SK-MEL-5 (cell line): ENCODE measurements around the gene NLRP6. TPM values are rescaled to one million over a fixed set of nuclear protein-coding genes. Genes with fewer than 3 reads are reported as not detected.
"Not testable (repeated sequence)": the region's sequence is repeated elsewhere in the genome, so short reads cannot be mapped to it uniquely, and the experiment has no call there.

Experiments used
- DNase-seq: peaks from one replicate; pipeline ENCODE4 v3.0.0-alpha.2; 2016; ENCODE audit warnings: low read depth, low spot score
- in situ Hi-C: cut with HindIII; loops from 2 replicates; pipeline ENCODE4 v1.10.0; 2016; ENCODE audit warnings: low sequenced_read_pairs, high pct_unique_total_duplicates, low pct_unique_long_range_greater_than_20kb
- total RNA-seq: library from RNA; depleted of rRNA; stranded (reverse); fragments of >200 nt; shearing (Covaris generic); gene quantifications from 2 replicates; pipeline ENCODE4 v1.2.3, GENCODE V29; 2014

Gene NLRP6
- total RNA-seq, 1 experiment from 2014 or later, result 0.11 TPM

- no peak for DNase-seq
- in situ Hi-C loops, result no loop called here
Observed at GRCh38 chr11:312092-312816, 34.0 kb downstream of the NLRP6 start.

DNA sequence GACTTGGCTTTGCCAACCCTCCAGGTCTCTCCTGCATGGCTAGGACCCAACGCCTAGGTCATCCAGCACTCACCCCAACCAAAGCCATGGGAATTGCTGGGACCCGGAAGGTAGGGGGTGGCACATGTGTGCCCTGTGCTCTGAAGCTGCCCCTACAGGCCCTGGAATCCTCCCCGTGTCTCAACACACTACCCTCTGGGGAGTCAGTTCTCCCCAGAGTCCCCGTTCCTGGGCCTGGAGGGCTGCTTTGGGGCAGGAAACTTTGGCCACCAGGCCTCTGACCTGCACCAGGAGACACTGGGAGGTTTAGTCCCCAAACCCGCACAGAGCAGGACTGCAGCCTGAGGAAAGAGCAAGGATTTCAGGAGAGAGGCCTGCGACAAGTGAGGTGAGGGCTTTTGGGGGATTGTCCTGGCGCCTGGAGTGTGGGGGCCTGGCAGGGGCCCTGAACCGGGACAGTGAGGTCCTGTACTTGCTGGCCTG is 35.1 kb downstream of the NLRP6 start:
- no peak for DNase-seq
- in situ Hi-C loops, result no loop called here

GRCh38 chr11:313787-314553 is 35.8 kb downstream of the NLRP6 start, which contains the start of gene IFITM1:
IFITM1 (plus strand) TSS chr11:314040; CDS start chr11:314171, 131 bp downstream.
- in situ Hi-C loops, result no loop called here
- DNase-seq, result no peak

GRCh38 chr11:314554-314875 is 36.3 kb downstream of the NLRP6 start:
- DNase-seq, in situ Hi-C loops: not testable (repeated sequence)

DNA sequence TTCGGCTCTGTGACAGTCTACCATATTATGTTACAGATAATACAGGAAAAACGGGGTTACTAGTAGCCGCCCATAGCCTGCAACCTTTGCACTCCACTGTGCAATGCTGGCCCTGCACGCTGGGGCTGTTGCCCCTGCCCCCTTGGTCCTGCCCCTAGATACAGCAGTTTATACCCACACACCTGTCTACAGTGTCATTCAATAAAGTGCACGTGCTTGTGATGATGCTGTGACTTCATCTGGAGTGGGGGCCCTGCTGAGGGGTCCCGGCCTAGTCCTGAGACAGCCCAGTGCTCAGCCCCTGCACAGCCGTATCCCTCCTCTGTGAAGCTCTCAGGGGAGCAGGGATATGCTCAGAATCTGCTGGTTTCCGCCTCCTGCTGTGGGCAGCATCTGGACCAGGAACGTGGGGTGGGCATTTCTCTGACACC is 36.9 kb downstream of the NLRP6 start:
- no peak for DNase-seq
- in situ Hi-C loops, result no loop called here

- no peak for DNase-seq
- in situ Hi-C loops, result no loop called here
Observed at GRCh38 chr11:315516-315994, 37.3 kb downstream of the NLRP6 start.

GRCh38 chr11:316031-316701 is 38.0 kb downstream of the NLRP6 start:
- in situ Hi-C loops, result no loop called here
- no peak for DNase-seq

GRCh38 chr11:316891-317301 is 38.7 kb downstream of the NLRP6 start:
- in situ Hi-C loops, result no loop called here
- no peak for DNase-seq

DNA sequence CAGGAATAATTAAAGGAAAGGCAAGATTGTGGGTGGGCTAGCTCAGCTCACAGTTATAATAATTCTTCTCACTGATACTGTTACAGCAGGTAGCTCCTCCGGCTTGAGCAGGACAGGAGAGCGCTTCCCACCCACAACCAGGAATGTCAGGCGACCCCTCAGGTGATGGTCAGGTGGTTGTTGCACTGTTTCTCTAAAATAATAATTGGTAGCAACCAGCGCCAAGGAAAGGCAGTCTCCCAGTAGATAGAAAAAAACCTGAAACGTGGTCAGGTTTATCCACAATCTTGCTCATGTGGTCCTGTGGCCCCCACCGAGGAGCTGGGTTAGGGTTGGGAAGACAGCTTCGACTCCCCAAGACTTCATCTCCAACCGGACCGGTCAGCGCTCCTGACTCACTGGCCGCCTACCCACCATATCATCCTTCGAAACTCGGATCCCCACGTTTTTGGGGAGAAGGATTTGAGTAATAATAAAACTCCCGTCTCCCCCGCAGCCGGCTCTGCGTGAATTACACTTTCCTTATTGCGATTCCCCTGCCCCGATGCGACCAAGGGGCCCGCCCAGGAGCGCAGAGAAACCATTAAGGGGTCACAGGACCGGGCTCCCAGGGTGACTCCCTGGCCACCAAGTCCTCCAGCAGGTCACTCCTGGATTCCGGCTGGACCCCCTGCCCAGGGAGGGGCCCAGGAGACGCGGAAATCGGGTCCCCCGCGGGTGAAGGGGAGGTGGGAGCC is 39.6 kb downstream of the NLRP6 start:
- in situ Hi-C loops, DNase-seq: not testable (repeated sequence)

DNA sequence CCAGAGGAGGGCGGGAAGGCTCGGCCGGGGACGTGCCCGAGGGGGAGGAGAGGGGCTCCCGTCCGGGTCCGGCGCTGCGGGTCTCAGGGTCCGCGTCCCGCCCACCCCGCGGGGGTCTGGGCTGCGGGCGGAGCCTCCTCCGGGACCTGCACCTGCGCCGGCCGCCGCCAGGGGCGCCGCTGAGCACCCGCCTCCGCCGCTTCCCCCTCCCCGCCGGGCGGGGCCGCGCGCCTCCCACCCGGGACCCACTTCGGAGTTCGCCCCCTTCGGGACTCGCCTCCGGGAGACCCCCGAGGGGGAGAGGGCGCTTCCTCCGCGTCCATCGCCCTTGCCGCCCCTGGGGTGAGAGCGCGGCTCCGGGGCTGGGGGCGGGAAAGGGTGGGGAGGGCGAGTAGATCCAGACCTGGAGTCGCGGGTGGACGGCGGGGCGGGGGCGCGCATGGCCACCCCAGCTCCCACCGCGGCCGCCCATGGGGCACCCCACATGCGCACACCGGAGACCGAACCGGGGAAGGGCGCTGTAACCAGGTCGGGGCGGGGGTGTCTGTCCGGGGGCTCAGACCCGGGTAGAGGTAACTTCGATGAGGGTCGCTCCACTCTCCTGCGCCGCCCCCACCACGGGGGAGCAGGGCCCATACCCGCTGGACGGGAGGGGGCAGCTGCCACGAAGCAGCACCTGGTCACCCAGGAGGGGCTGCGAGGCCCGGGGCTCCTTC is 40.4 kb downstream of the NLRP6 start:
- in situ Hi-C loops, result not testable (repeated sequence)

GRCh38 chr11:319121-319887 is 41.1 kb downstream of the NLRP6 start:
- in situ Hi-C loops, DNase-seq: not testable (repeated sequence)

More for the DNA sequence above, 40.4 kb downstream of the NLRP6 start:
- not testable (repeated sequence) for DNase-seq

DNA sequence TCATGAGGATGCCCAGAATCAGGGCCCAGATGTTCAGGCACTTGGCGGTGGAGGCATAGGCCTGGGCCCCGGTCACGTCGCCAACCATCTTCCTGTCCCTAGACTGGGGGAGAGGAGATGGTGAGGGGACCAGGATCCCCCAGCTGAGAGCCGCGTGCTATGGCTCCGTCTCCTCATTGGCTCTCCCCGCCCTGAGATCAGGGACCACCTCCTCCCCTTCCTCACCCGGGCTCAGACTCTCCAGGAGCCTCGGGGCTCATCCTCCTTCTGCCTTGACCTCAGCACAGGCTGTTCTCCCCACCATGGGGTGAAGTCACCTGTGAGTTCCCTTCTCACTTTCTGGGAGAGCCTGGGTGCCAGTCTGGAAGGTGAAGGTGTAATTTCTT is 41.7 kb downstream of the NLRP6 start:
- in situ Hi-C loops, DNase-seq: not testable (repeated sequence)

- no peak for DNase-seq
- in situ Hi-C loops, result no loop called here
Observed at GRCh38 chr11:324156-324555, 45.9 kb downstream of the NLRP6 start.

- DNase-seq, in situ Hi-C loops: not testable (repeated sequence)
Observed at GRCh38 chr11:324593-325517, 46.6 kb downstream of the NLRP6 start.

DNA sequence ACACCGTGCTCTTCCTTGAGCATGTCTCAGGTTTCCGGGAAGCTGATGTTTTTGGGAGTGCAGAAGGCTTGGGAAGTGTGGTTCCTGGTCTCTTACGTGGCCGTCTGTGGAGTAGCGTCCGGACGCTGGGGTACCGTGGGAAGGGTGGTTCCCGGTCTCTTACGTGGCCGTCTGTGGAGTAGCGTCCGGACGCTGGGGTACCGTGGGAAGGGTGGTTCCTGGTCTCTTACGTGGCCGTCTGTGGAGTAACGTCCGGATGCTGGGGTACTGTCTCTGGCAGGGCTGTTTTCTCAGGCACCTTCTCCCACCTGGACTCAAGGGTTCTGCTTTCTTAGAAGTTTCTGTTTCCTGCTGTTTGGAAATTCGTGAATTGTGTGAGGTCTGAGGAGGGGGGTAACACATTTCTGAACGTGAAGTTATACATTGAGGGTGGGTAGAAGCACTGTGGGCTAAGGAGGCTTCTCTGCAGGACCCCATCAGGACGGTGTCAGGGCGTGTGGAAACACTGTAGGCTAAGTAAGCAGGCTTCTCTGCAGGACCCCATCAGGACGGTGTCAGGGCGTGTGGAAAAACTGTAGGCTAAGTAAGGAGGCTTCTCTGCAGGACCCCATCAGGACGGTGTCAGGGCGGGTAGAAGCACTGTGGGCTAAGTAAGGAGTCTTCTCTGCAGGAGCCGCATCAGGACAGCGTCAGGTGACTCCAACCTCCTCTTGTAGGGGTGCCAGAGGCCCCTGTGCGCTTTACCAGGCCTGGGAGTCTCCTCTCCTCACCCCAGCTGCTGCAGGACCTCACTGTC is 47.8 kb downstream of the NLRP6 start:
- in situ Hi-C loops, result no loop called here
- DNase-seq, result no peak
